ENCODE measurements around the gene COPE. TPM values are rescaled to one million over a fixed set of nuclear protein-coding genes. Genes with fewer than 3 reads are reported as not detected.
"Not testable (repeated sequence)": the region's sequence is repeated elsewhere in the genome, so short reads cannot be mapped to it uniquely, and the experiment has no call there.

Gene COPE
- 429 and 452 TPM in 2 replicates for total RNA-seq (2014; rRNA removed; shearing (Covaris generic))

DNA sequence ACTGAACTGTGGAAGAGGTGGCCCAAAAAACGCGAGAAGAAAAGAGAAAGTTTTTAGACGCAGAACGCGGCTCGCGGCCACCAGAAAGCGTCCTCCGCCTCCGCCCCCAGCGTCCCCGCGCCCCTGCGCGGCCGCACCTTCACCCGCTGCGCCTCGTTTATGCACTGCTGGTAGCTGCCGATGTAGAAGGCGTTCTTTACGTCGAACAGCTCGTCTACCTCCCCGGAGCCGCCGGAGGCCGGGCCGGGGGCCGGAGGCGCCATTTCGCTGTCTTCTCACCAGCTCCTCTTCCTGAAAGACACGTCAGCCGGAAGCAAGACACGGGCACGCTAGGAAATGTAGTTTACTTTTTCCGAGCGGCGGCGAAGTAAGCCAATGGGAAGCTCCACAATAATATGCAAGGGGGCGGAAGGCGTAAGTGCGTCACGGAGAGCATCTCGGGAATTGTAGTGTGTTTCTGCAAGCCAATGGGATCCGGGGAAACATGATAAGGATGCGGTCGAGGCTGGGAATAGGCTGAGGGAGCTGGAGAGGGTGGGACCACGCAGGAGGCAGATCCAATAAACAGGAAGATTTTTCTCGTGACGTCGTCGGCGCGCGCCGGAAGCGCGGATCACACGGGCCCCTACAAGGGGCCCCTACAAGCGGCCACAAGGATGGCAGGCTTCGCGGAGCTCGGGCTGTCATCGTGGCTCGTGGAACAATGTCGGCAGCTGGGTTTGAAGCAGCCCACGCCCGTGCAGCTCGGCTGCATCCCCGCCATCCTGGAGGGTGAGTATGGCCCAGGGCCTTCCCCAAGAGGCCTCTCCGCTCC, at the start of gene COPE, which contains the start of gene DDX49:
Gene COPE (minus strand): TSS at position 302 of the 814 bp plus-strand sequence. CDS start 39 bp downstream, at position 263.
Gene DDX49 (plus strand): TSS at position 630 of the 814 bp plus-strand sequence. CDS start 27 bp downstream, at position 657.
- peak; percentile 100 for DNase-seq (ENCODE audit: low spot score)

DNA sequence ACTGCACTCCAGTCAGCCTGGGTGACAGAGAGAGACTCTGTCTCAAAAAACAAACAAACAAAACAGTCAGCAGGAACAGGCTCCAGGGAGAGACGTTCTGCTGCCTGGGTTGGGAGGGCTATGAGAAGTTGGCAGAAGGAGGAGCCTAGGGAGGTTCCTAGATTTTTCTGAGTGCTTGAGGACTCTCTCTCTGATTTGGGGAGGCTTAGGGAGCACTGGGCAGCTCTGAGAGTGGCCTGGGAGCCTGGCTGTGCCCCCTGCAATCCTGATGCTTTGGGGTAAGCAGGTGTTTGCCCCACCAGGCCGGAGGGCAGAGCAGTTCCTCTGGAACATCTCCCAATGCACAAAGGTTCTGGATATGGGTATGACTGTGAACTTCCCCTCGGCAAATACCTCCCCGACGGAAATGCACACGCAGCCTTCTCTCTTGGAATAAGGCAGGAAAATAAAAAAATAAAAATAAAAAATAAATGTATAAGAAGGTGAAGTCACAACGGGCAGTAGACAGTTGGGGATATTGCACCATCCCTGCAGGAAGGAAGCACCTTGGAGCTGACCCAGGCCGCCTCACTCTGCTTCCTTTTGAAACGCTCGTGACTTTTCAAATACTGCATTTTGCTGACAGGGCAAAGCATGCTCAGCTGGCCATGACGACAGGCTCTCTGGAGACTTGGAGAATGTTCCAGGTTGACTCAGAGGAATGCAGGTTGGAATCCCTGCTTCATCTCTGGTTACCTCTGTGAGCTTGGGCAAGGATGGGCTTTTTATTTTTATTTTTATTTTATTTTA, 48.4 kb upstream of the COPE start:
- no peak for DNase-seq (ENCODE audit: low spot score)

DNA sequence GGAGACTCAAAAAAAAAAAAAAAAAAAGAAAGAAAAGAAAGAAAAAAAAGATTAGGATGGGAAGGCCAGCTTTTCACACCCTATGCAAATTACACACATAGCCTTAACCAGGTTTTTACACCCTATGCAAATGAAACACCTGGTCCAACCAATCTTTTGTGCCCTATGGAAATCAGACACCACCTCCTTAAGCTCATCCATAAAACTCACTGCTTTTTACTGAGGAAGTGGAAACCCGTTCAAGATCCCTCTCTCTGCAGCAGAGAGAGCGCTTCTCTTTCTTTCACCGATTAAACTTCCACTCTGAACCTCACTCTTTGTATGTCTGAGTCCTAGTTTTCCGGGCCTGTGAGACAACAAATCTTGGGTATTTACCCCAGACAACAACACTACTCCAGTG, 47.1 kb upstream of the COPE start:
- no peak for DNase-seq (ENCODE audit: low spot score)

DNA sequence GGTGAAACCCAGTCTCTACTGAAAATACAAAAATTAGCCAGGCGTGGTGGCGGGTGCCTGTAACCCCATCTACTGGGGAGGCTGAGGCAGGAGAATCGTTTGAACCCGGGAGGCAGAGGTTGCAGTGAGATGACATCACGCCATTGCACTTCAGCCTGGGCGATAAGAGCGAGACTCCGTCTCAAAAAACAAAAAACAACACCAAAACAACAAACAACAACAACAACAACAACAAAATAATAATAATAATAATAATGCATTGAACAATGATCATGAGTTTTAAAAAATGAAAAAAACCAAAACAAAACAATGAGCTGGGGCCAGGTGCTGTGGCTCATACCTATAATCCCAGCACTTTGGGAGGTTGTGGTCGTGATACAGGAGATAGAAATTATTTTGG, 44.9 kb upstream of the COPE start:
- DNase-seq (ENCODE audit: low spot score): no peak

DNA sequence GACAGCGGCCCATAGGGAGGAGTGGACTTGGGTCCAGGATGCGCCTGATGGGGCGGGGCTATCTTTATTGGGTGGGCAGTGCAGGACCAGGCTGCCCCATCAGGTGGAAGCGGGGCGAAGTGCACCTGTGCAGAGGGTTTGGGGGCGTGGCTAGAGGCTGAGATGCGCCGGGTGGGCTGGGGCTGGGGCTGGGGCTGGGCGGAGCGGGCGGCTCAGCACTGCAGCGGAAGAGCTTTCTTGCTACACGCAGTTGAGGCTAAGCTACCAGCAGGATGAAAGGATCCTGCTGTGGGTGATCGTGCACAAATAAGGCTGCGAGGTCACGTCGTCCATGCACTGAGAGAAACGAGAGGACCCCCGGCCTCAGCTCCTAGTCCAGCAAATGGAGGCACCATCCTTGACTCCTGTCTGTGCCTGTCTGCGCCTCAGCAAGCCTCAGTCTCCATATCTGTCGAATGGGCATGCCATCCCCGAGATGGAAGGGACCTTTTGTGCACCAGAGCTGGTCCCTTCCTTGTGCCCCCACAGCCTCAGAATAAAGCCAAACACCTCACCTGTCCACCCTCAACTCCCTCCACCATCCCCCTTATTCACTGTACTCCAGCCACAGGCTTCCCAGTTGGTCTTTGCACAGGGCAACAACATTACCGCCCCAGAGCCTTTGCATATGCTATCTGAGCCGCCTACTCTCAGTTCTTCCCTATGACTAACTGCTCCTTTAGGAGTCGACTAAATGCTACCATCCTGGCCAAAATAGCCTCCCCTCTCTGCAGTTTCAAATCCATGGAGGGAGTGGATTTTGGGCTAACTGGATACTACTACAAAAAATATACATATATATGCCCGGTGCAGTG, 42.8 kb upstream of the COPE start:
- DNase-seq (ENCODE audit: low spot score): no peak

DNA sequence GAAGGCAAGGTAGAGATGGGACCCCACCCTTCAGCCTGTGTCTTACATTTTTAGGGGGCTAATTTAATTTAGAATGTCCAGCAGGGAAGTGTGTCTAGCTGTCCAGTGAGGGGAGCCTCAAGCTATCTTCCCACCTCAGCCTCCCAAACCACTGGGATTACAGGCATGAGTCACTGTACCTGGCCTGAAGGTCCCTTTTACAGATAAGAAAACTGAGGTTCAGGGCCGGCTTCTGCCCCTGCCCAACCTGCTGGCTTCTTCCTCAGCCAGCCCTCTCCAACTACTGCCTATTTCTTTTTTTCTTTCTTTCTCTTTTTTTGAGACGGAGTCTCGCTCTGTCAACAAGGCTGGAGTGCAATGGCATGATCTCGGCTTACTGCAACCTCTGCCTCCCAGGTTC, 41.2 kb upstream of the COPE start:
- no peak for DNase-seq (ENCODE audit: low spot score)

DNA sequence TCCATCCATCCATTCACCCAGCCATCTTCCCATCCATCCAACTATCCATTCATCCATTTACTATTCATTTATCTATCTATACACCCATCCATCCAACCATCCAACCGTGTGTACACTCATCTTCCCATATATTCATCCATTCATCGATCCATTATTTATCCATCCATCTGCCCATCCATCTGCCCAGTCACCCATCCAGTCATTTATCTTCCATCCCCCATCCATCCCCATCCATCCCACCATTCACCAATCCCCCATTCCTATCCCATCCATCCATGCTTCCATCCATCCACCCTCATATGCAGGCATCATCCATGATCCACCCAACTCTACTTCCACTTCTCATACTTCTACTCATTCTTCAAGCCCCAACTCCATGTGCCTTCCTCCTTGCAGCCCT, 35.9 kb upstream of the COPE start:
- DNase-seq (ENCODE audit: low spot score): no peak

DNA sequence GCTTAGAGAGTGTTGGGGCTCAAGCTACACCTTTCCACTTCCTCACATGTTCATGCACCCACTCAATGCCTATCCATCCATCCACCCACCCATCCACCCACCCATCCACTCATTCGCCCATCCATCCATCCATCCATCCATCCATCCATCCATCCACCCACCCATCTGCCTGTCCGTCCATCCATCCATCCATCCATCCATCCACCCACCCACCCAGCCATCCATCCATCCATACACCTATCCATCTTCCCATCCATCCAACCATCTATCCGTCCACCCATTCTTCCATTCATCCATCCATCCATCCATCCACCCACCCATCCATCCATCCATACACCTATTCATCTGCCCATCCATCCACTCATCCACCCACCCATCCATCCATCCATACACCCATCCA, 34.9 kb upstream of the COPE start:
- DNase-seq (ENCODE audit: low spot score): no peak

DNA sequence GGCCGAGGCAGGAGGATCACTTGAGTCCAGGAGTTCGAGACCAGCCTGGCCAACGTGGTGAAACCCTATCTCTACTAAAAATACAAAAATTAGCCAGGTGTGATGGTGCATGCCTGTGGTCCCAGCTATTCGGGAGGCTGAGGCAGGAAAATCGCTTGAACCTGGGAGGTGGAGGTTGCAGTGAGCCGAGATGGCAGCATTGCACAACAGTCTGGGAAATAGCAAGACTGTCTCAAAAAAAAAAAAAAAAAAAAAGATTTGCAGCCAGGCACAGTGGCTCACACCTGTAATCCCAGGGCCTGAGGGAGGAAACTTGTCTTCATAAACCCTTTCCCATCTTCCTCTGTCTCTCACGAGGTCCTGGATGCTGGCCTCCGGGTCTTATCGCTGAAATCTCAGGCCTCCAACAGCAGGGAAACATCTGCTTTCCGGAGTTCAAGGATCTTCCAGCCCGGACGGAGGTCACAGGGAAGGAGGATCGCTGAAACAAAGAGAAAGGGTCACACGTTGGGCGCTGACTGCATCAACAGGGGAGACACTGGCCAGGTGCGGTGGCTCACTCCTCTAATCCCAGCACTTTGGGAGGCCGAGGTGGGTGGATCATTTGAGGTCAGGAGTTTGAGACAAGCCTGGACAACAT, 33.3 kb upstream of the COPE start:
- DNase-seq (ENCODE audit: low spot score): not testable (repeated sequence)

DNA sequence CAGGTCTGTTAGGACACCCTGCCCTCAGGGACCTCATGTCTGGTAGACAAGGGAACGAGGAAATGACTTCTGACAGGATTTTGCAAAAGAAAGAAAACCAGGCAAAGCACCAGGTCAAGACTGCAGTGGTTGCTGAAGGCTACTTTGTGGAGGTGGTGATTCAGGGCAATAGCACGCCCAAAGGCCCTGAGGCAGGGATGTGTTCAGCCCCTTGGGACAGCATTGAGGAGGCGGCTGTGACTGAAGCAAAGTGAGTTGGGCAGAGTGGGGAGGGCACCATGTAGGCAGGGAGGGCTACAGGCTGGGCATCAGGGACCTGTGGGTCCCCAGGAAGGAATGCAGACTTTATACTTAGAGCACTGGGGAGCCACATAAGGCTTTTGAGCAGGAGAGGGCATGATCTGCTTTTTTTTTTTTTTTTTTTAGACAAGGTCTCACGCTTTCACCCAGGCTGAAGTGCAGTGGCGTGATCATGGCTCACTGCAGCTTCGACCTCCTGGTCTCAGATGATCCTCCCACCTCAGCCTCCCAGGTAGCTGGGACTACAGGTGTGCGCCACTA, 32.6 kb upstream of the COPE start:
- no peak for DNase-seq (ENCODE audit: low spot score)

DNA sequence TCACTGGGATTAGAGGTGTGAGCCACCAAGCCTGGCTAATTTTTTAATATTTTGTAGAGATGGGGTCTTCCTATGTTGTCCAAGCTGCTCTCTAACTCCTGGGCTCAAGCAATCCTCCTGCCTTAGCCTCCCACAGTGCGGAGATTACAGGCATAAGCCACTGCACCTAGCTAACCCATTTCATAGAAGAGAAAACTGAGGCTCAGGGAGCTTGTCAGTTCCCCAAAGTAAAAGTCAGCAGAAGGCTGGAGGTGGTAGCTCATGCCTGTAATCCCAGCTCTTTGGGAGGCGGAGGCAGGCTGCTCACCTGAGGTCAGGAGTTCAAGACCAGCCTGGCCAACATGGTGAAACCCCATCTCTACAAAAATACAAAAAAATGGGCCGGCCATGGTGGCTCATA, 30.7 kb upstream of the COPE start:
- DNase-seq (ENCODE audit: low spot score): no peak

DNA sequence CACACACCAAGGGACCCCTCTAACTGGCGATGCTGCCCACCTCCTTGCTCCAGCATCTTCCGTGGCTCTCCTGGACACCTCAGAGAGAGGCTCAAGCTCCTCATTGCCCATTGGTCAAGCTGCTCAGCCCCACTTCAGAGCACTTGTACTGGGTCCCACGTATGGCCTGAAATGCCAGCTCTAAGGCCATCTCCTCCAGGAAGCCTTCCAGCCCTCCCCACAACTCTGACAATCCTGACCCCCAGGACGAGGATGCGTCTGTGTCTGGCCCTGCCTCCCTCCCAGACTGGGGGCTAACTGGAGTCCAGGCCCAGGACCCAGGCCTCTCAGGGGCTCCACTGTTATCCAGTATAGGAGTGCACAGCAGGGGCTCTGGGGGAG, 29.8 kb upstream of the COPE start:
- DNase-seq (ENCODE audit: low spot score): no peak

DNA sequence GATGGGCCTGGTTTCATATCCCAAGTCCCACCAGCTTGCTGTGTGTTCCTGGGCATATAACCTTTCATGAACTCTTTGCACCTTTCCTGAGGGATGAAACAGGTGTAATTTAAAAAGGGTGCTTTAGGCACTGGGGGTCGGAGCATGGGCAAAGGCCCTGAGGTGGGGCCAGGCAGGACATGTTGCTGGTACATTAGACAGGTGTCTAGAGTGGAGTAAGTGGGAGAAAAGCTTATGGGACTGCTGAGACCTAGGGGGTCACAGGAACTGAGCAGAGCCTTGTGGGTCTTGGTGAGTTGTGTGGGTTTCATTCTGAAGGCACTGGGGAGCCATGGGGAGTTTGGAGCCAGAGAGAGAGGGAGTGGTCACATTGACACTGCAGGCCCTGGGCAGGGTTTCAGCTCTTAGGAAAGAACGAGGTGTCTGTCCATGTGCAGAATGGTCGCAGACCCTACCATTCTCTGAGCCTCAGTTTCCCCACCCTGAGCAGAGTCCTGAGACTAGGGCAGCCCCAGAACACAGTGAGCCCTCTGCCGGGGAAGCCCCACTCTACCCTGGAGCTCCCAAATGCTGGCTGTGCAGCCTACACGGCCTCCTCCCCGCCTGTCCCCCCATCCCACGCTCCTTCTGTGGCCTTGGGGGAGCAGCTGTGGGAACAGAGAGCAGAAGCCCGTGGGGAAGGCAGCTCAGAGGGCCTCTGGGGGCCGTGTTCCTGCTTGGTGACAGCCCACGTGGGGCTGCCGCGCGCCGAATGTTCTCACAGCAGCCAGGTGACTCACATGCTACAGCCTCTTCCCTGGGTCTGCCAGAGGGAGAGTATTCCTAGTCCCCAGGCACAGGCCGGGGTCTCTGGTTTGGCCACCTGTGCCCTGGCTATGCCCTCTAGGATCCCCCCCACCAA, 29.1 kb upstream of the COPE start:
- no peak for DNase-seq (ENCODE audit: low spot score)

DNA sequence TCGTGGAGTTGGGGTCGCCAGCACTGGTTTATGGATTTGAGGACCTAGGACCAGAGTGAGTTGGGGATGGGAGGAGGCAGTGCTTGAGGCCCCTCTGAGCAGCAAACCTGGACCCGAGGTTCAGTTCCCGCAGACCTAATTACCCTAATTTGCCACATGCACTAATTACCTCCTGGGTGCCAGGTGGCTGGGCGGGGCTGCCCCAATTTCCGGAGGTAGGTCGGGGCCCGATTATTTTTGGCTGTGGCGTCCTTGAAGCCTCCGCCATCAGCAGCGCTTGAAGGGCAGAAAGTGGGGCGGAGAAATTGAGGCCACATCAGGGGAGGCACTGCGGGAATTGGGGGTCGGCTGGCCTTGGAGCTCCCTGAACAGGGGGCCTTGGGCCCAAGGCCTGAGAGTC, 27.7 kb upstream of the COPE start:
- DNase-seq (ENCODE audit: low spot score): no peak

DNA sequence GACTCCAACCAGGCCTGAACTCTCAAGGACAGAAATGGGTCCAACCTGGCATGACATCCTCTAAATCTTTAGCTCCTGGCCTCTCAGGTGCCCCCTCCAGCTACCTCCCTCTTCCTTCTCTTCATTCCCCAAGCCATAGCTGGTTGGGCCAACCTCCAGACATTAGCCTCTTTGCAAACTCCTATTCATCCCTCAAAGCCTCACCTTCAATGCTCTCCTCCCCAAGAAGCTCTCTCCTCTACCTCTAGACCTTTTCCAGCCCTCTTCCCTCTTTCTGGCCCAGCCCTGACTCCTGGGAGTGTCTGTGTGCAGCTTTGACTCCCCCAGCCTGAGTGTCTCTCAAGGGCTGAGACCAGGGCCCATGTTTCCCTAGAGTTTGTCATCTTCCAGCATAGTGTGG, 27.1 kb upstream of the COPE start:
- no peak for DNase-seq (ENCODE audit: low spot score)

DNA sequence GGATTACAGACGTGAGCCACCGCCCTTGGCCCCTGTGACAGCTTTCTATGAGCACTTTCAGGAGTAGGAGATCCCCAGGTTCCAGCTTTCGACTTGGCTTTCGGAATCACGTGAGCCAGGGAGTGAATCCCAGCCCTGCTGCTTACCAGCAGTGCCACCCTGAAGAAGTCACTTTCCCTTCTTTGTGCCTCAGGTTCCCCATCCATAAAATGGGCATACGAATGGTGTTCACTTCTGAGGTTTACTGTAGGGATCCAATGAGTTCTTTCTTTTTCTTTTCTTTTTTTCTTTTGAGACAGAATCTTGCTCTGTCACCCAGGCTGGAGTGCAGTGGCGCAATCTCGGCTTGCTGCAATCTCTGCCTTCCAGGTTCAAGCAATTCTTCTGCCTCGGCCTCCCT, 26.1 kb upstream of the COPE start:
- no peak for DNase-seq (ENCODE audit: low spot score)

DNA sequence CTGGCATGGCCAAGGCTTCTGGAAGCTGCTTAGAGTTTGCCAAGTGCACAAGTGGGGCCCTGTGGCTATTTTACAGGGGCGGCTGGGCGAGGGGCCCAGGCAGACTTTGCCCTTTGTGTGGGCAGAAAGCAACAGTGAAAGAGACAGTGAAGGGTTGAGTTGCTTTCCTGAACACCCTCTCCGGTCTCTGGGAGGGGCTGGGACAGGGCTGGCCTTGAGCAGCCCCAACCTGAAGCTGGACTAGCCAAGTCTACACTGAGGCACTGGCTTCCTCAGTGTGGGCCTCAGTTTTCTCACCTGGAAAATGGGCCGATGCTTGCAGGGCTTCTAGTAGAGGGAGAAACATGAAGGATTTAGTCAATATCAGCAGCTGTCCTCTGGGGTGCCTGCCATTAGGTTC, 24.3 kb upstream of the COPE start:
- no peak for DNase-seq (ENCODE audit: low spot score)

DNA sequence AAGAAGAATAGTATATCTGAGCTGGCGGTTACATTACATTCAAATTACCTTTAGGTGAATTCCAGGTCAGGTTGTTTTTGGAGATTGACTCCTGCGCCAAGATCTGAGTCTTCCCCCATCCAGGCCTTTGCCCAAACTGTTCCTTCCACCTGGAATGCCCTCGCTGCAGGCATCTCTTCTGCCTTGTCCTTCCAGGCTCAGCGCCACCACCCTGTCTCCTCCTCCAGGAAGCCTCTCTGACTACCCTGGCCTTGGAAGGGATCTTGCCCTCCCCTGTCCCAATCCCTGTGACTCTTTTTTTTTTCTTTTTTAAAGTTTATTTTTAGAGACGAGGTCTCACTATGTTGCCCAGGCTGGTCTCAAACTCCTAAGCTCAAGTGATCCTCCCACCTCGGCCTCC, 23.5 kb upstream of the COPE start:
- no peak for DNase-seq (ENCODE audit: low spot score)

DNA sequence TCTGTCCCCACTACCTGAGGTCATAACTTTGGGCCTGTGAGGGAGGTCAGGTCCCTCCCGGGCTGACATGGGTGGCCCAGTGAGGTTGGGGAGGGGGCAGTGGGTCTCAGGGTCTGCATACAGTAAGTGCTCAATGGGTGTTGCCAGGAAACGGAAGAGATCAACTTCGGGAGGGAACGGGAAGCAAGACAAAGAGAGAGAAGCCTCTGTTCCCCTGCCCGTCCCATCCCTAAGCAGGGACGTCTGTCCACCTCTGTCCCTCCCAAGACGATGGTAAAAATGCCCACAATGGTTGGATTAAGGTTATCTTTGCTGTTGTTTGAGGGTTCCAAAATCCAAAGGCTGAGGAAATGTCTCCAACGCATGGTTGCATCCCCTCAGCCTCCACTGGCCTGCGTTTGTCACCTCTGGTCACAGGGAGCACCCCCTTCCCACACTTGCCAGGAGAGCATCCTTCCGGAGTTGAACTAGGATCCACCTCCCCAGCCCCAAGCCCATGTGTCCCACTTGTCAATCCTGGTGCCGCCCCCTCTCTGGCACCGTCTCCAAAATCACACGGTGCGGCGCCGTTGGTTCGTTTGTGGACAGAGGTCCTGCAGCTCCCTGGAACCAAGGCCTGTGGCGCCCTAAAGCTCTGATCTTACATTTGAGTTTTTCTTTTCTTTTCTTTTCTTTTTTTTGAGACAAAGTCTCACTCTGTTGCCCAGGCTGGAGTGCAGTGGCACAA, 22.6 kb upstream of the COPE start:
- no peak for DNase-seq (ENCODE audit: low spot score)
